H9 (cell line): Measurements from ENCODE around the gene NIN. TPM values are rescaled to one million over a fixed set of nuclear protein-coding genes. Genes with fewer than 3 reads are reported as not detected.

Experiments
- DNase-seq: peaks from one replicate; pipeline ENCODE4 v3.0.0-alpha.2; 2017
- H2AFZ ChIP-seq: one replicate; pipeline ENCODE4 v1.6.1; 2013; ENCODE audit warnings: mild to moderate bottlenecking, low read length, control low read depth, moderate library complexity
- H2AK5ac ChIP-seq: 2 replicates; pipeline ENCODE4 v1.6.1; 2013; ENCODE audit warnings: low read length, control low read depth, mixed read lengths; ENCODE audit not compliant: insufficient read length
- H2BK120ac ChIP-seq: one replicate; pipeline ENCODE4 v1.6.1; 2013; ENCODE audit warnings: low read depth, mild to moderate bottlenecking, low read length, control low read depth, inconsistent platforms; ENCODE audit not compliant: poor library complexity, severe bottlenecking
- H2BK12ac ChIP-seq: 2 replicates; pipeline ENCODE4 v1.6.1; 2013; ENCODE audit warnings: low read length, control low read depth, mixed read lengths, low read depth; ENCODE audit not compliant: insufficient read length
- H2BK15ac ChIP-seq: 2 replicates; pipeline ENCODE4 v1.6.1; 2013; ENCODE audit warnings: low read depth, low read length, control low read depth
- H2BK20ac ChIP-seq: one replicate; pipeline ENCODE4 v1.6.1; 2013; ENCODE audit warnings: low read depth, mild to moderate bottlenecking, low read length, control low read depth, inconsistent platforms; ENCODE audit not compliant: poor library complexity, severe bottlenecking
- H2BK5ac ChIP-seq: 2 replicates; pipeline ENCODE4 v1.6.1; 2013; ENCODE audit warnings: low read length, control low read depth, mixed read lengths; ENCODE audit not compliant: insufficient read length
- H3K14ac ChIP-seq: 2 replicates; pipeline ENCODE4 v1.6.1; 2013; ENCODE audit warnings: low read length, control low read depth; ENCODE audit not compliant: insufficient read depth
- H3K18ac ChIP-seq: 2 replicates; pipeline ENCODE4 v1.6.1; 2013; ENCODE audit warnings: low read depth, mild to moderate bottlenecking, mixed read lengths, low read length, control low read depth; ENCODE audit not compliant: insufficient read length
- H3K23ac ChIP-seq: 2 replicates; pipeline ENCODE4 v1.6.1; 2013; ENCODE audit warnings: low read length, control low read depth, mixed read lengths, low read depth; ENCODE audit not compliant: insufficient read length
- H3K23me2 ChIP-seq: 2 replicates; pipeline ENCODE4 v1.6.1; 2013; ENCODE audit warnings: low read depth, mild to moderate bottlenecking, mixed read lengths, low read length, control low read depth; ENCODE audit not compliant: insufficient read length, poor library complexity, severe bottlenecking
- H3K27ac ChIP-seq: 2 replicates; pipeline ENCODE4 v1.5.1; 2013; ENCODE audit warnings: low read length, control low read depth, mixed read lengths, low read depth; ENCODE audit not compliant: insufficient read length
- H3K27me3 ChIP-seq: 2 replicates; pipeline ENCODE4 v1.6.1; 2013; ENCODE audit warnings: low read length, control low read depth, inconsistent platforms; ENCODE audit not compliant: insufficient read depth
- H3K4ac ChIP-seq: 2 replicates; pipeline ENCODE4 v1.6.1; 2013; ENCODE audit warnings: low read depth, mild to moderate bottlenecking, control low read depth, inconsistent platforms, low read length, moderate library complexity
- H3K4me1 ChIP-seq: 2 replicates; pipeline ENCODE4 v1.6.1; 2013; ENCODE audit warnings: low read length, control low read depth, inconsistent platforms; ENCODE audit not compliant: insufficient read depth
- H3K4me2 ChIP-seq: 2 replicates; pipeline ENCODE4 v1.6.1; 2013; ENCODE audit warnings: low read length, control low read depth, mixed read lengths; ENCODE audit not compliant: insufficient read length, insufficient read depth
- H3K56ac ChIP-seq: 2 replicates; pipeline ENCODE4 v1.6.1; 2013; ENCODE audit warnings: low read depth, mild to moderate bottlenecking, mixed read lengths, low read length, control low read depth; ENCODE audit not compliant: insufficient read length
- H3K79me1 ChIP-seq: 2 replicates; pipeline ENCODE4 v1.6.1; 2013; ENCODE audit warnings: low read depth, mild to moderate bottlenecking, moderate library complexity, low read length, control low read depth, inconsistent platforms; ENCODE audit not compliant: insufficient read depth, poor library complexity, severe bottlenecking
- H3K79me2 ChIP-seq: 2 replicates; pipeline ENCODE4 v1.6.1; 2013; ENCODE audit warnings: low read length, control low read depth, inconsistent platforms; ENCODE audit not compliant: insufficient read depth
- H3K9ac ChIP-seq: 2 replicates; pipeline ENCODE4 v1.6.1; 2013; ENCODE audit warnings: low read length, control low read depth, mixed read lengths; ENCODE audit not compliant: insufficient read length; ENCODE audit errors: extremely low read depth
- H3K9me3 ChIP-seq: one replicate; pipeline ENCODE4 v1.6.1; 2013; ENCODE audit warnings: low read depth, low read length, inconsistent platforms; ENCODE audit not compliant: control insufficient read depth
- H3T11ph ChIP-seq: one replicate; pipeline ENCODE4 v1.6.1; 2013; ENCODE audit warnings: mild to moderate bottlenecking, low read length, control low read depth, inconsistent platforms
- H4K20me1 ChIP-seq: one replicate; pipeline ENCODE4 v1.6.1; 2013; ENCODE audit not compliant: control insufficient read depth, insufficient read length, insufficient read depth
- H4K5ac ChIP-seq: 2 replicates; pipeline ENCODE4 v1.6.1; 2013; ENCODE audit warnings: low read depth, mild to moderate bottlenecking, mixed read lengths, low read length, control low read depth; ENCODE audit not compliant: insufficient read length
- H4K8ac ChIP-seq: replicated peaks from 2 replicates; pipeline ENCODE4 v1.6.1; 2013; ENCODE audit warnings: low read length, control low read depth, mixed read lengths, low read depth; ENCODE audit not compliant: insufficient read length
- H4K91ac ChIP-seq: 2 replicates; pipeline ENCODE4 v1.6.1; 2013; ENCODE audit warnings: low read depth, mild to moderate bottlenecking, moderate library complexity, mixed read lengths, low read length, control low read depth; ENCODE audit not compliant: insufficient read length
- H3K27ac Mint-ChIP-seq, 3 experiments: 2 replicates in 2 of 3; 3 replicates in 1 of 3; pipeline ENCODE4 v1.8.0; 2020 to 2021; ENCODE audit warnings: mixed read lengths in 3 of 3, mild to moderate bottlenecking in 1 of 3, moderate library complexity in 1 of 3
- H3K27me3 Mint-ChIP-seq: 2 replicates; pipeline ENCODE4 v1.8.0; 2021; ENCODE audit warnings: low read depth, mild to moderate bottlenecking, moderate library complexity, mixed read lengths
- H3K36me3 Mint-ChIP-seq, 3 experiments: 2 replicates in 2 of 3; 3 replicates in 1 of 3; pipeline ENCODE4 v1.8.0; 2020 to 2021; ENCODE audit warnings: low read depth in 3 of 3, mixed read lengths in 3 of 3; ENCODE audit not compliant: insufficient read depth in 1 of 3
- H3K4me1 Mint-ChIP-seq, 2 experiments: 2 replicates each; pipeline ENCODE4 v1.8.0; 2020; ENCODE audit warnings: mixed read lengths in 2 of 2
- H3K4me3 Mint-ChIP-seq, 2 experiments: 2 replicates in 1 of 2; 3 replicates in 1 of 2; pipeline ENCODE4 v1.8.0; 2020 to 2021; ENCODE audit warnings: mild to moderate bottlenecking in 2 of 2, mixed read lengths in 2 of 2, moderate library complexity in 1 of 2
- H3K9me3 Mint-ChIP-seq, 2 experiments: 2 replicates in 1 of 2; 3 replicates in 1 of 2; pipeline ENCODE4 v1.8.0; 2020; ENCODE audit warnings: mild to moderate bottlenecking in 2 of 2, mixed read lengths in 2 of 2, moderate library complexity in 1 of 2
- WGBS: extraction: QIAGEN DNeasy Blood & Tissue Kit; methylation state at CpG from one replicate; pipeline ENCODE4 v1.1.7; 2013; ENCODE audit warnings: missing lambda C conversion rate, low lambda C conversion rate, mixed read lengths; ENCODE audit not compliant: insufficient read length; ENCODE audit errors: extremely low coverage; 5-methylcytosine and 5-hydroxymethylcytosine counted together
- total RNA-seq: library from RNA; stranded (reverse); gene quantifications from 2 replicates; pipeline ENCODE4 v1.2.1, GENCODE V29; 2021
- TF ChIP-seq, protein P1 (sequence below): fragments of 200-600 bp; sonication (generic); conservative IDR thresholded peaks from 3 replicates; pipeline ENCODE4 v1.8.0; 2021; ENCODE audit warnings: antibody characterized with exemption, mild to moderate bottlenecking

NIN gene
- total RNA-seq, 1 experiment from 2014 or later: 18.4 TPM

DNA sequence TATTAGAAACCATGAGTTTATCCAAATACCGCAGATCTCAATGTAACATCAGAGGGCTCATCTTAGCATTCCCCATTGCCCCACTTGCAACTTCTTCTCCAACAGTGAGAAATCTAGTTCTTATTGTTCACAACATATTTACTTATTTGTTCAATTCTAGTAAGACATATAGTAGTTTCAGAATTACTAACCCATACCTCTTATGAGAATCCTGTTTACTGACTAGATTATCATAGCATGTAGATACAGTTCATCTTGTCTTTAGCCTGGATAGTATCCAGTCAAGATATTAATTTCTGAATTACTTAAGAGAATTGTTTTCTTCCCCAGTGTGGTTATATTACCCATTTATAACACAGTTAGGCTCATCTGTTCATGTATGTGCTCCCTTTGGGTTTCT, 80.6 kb downstream of the NIN start:
- Histone ChIP-seq H2BK15ac (no peak overlapping the region), H3K4me1 (no peaks in the 10 kb centered on the region), H2BK120ac (no peak overlapping the region), H3T11ph (no peak overlapping the region), H3K23me2 (no peaks in the 10 kb centered on the region), H3K14ac (no peak overlapping the region), H3K4me2 (no peak overlapping the region), H3K27ac (no peak overlapping the region), H4K91ac (no peak overlapping the region), H2AK5ac (no peak overlapping the region), H3K4ac (no peak overlapping the region), H3K79me2 (no peaks in the 10 kb centered on the region), H3K79me1 (no peaks in the 10 kb centered on the region), H4K20me1 (no peaks in the 10 kb centered on the region), H3K27me3 (no peaks in the 10 kb centered on the region), H2BK5ac (no peak overlapping the region), H4K5ac (no peak overlapping the region), H3K9me3 (no peaks in the 10 kb centered on the region), H3K9ac (no peak overlapping the region), H3K56ac (no peak overlapping the region), H2BK12ac (no peak overlapping the region), H2AFZ (no peak overlapping the region), H4K8ac (no peak overlapping the region), H3K23ac (no peak overlapping the region), H2BK20ac (no peak overlapping the region), H3K18ac (no peak overlapping the region)
- WGBS: no CpG with 5 or more reads among the region's 1 CpG
- Mint-ChIP-seq H3K9me3 (peaks cover 0 to 2% of the 10 kb centered on the region in 2 experiments; a peak in 1 of 5 replicates), H3K4me1 (no peaks in the 10 kb centered on the region), H3K27me3 (no peaks in the 10 kb centered on the region), H3K4me3 (no peak overlapping the region), H3K27ac (no peak overlapping the region), H3K36me3 (peaks cover 15 to 41% (median 39%) of the 10 kb centered on the region in 3 experiments)
- TF ChIP-seq, protein P1, sequence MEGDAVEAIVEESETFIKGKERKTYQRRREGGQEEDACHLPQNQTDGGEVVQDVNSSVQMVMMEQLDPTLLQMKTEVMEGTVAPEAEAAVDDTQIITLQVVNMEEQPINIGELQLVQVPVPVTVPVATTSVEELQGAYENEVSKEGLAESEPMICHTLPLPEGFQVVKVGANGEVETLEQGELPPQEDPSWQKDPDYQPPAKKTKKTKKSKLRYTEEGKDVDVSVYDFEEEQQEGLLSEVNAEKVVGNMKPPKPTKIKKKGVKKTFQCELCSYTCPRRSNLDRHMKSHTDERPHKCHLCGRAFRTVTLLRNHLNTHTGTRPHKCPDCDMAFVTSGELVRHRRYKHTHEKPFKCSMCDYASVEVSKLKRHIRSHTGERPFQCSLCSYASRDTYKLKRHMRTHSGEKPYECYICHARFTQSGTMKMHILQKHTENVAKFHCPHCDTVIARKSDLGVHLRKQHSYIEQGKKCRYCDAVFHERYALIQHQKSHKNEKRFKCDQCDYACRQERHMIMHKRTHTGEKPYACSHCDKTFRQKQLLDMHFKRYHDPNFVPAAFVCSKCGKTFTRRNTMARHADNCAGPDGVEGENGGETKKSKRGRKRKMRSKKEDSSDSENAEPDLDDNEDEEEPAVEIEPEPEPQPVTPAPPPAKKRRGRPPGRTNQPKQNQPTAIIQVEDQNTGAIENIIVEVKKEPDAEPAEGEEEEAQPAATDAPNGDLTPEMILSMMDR: no peak
- DNase-seq: no peak
